Lower lobe of right lung (tissue), 1 donor: ENCODE results near the gene CCT6A. TPM values are rescaled to one million over a fixed set of nuclear protein-coding genes. Genes with fewer than 3 reads are reported as not detected.

ENCODE experiments used
- total RNA-seq: library from RNA; stranded (reverse); fragmentation: NEBNext Ultra II Directional; extraction: Animal tissue kit (Norgen Biotek cat#: 25700); gene quantifications from one replicate; pipeline ENCODE4 v1.2.1, GENCODE V29; 2021
- donor health status: DM: no; HTN: yes; CAD: no; lungs with severe emphysema.

CCT6A gene
- total RNA-seq, 1 donor from 2014 or later, result 75.3 TPM

Other genes starting within 250 kb of the CCT6A start
- not detected for gene SEPTIN14, start 189.0 kb upstream of the CCT6A start, total RNA-seq
- 2.7 TPM for gene ZNF713, start 164.3 kb upstream of the CCT6A start, total RNA-seq
- 10.2 TPM for gene MRPS17, start 99.9 kb upstream of the CCT6A start, total RNA-seq
- gene NIPSNAP2, start 87.2 kb upstream of the CCT6A start, total RNA-seq, result 52.9 TPM
- 11.8 TPM for gene PSPH, start 321 bp upstream of the CCT6A start, total RNA-seq
- 148 TPM for gene SUMF2, start 12.5 kb downstream of the CCT6A start, total RNA-seq
- gene PHKG1, start 41.2 kb downstream of the CCT6A start, total RNA-seq, result 1.1 TPM
- gene CHCHD2, start 54.7 kb downstream of the CCT6A start, total RNA-seq, result 199 TPM
- gene NUPR2, start 64.7 kb downstream of the CCT6A start, total RNA-seq, result not detected